HepG2 (cell line): ENCODE results near the gene YPEL4. TPM values are rescaled to one million over a fixed set of nuclear protein-coding genes. Genes with fewer than 3 reads are reported as not detected.

Source experiments
- ARID2 ChIP-seq: sonication (generic); formaldehyde crosslinking; IDR thresholded peaks from 2 replicates; pipeline ENCODE4 v1.8.1; 2022; ENCODE audit warnings: mild to moderate bottlenecking, missing genetic modification reagents, borderline replicate concordance
- ASH2L ChIP-seq: fragments of 300-600, 200-600 bp; sonication (generic); IDR thresholded peaks from 2 replicates; pipeline ENCODE4 v1.7.0; 2017; ENCODE audit warnings: low read depth, mild to moderate bottlenecking, moderate library complexity, mixed read lengths, low read length; ENCODE audit not compliant: insufficient read length
- BHLHE40 ChIP-seq: IDR thresholded peaks from 2 replicates; pipeline ENCODE4 v1.6.1; 2011; ENCODE audit warnings: low read length, improper control_type of control experiment
- CREM ChIP-seq, 2 experiments: sonication (generic) in 1 of 2; formaldehyde crosslinking in 1 of 2; IDR thresholded peaks; 2 replicates each; pipeline versions ENCODE4 v1.4.0 to v1.6.1; 2016 to 2020; ENCODE audit warnings: antibody characterized with exemption in 1 of 2, mild to moderate bottlenecking in 1 of 2, missing genetic modification reagents in 1 of 2
- HMGXB4 ChIP-seq, 2 experiments: sonication (generic) in 1 of 2; formaldehyde crosslinking in 1 of 2; IDR thresholded peaks; 2 replicates each; pipeline versions ENCODE4 v1.4.0 to v1.6.1; 2018 to 2020; ENCODE audit warnings: missing genetic modification reagents in 2 of 2, borderline replicate concordance in 1 of 2, low read depth in 1 of 2, mild to moderate bottlenecking in 1 of 2, missing biosample characterization in 1 of 2
- JUNB ChIP-seq: sonication (generic); formaldehyde crosslinking; IDR thresholded peaks from 2 replicates; pipeline ENCODE4 v1.8.0; 2022; ENCODE audit warnings: missing genetic modification reagents, mild to moderate bottlenecking, borderline replicate concordance
- KDM3A ChIP-seq: IDR thresholded peaks from 2 replicates; pipeline ENCODE4 v1.6.1; 2018; ENCODE audit warnings: low read depth, missing compliant biosample characterization
- MAFF ChIP-seq: IDR thresholded peaks from 2 replicates; pipeline ENCODE4 v1.6.1; 2011; ENCODE audit warnings: low read depth, low read length, improper control_type of control experiment
- PBX2 ChIP-seq: IDR thresholded peaks from 2 replicates; pipeline ENCODE4 v1.6.1; 2016; ENCODE audit warnings: control low read depth
- SRF ChIP-seq: IDR thresholded peaks from 2 replicates; pipeline ENCODE4 v1.6.1; 2011; ENCODE audit warnings: mild to moderate bottlenecking, low read depth, low read length, moderate library complexity
- TRIM24 ChIP-seq: sonication (generic); formaldehyde crosslinking; IDR thresholded peaks from 2 replicates; pipeline ENCODE4 v1.8.0; 2022; ENCODE audit warnings: mild to moderate bottlenecking, missing genetic modification reagents
- ZBTB44 ChIP-seq: sonication (generic); formaldehyde crosslinking; IDR thresholded peaks from 2 replicates; pipeline ENCODE4 v1.4.0; 2020; ENCODE audit warnings: missing genetic modification reagents
- ZFP90 ChIP-seq: sonication (generic); formaldehyde crosslinking; IDR thresholded peaks from 2 replicates; pipeline ENCODE4 v1.8.0; 2022; ENCODE audit warnings: missing genetic modification reagents, mild to moderate bottlenecking, inconsistent platforms, borderline replicate concordance
- ZMYM3 ChIP-seq: sonication (generic); formaldehyde crosslinking; IDR thresholded peaks from 2 replicates; pipeline ENCODE4 v1.5.1; 2020; ENCODE audit warnings: mild to moderate bottlenecking, missing genetic modification reagents
- ZNF17 ChIP-seq: sonication (generic); formaldehyde crosslinking; IDR thresholded peaks from 2 replicates; pipeline ENCODE4 v1.5.0; 2020; ENCODE audit warnings: mild to moderate bottlenecking, missing genetic modification reagents
- ZNF556 ChIP-seq: sonication (generic); formaldehyde crosslinking; IDR thresholded peaks from 2 replicates; pipeline ENCODE4 v1.4.0; 2020; ENCODE audit warnings: mild to moderate bottlenecking, missing genetic modification reagents, borderline replicate concordance
- ZNF644 ChIP-seq: IDR thresholded peaks from 2 replicates; pipeline ENCODE4 v1.6.1; 2016; ENCODE audit warnings: low read depth
- ZNF724P ChIP-seq: sonication (generic); formaldehyde crosslinking; IDR thresholded peaks from 2 replicates; pipeline ENCODE4 v1.8.0; 2022; ENCODE audit warnings: missing genetic modification reagents, borderline replicate concordance
- ZNF747 ChIP-seq: sonication (generic); formaldehyde crosslinking; IDR thresholded peaks from 2 replicates; pipeline ENCODE4 v1.8.1; 2023; ENCODE audit warnings: missing genetic modification reagents, mild to moderate bottlenecking, borderline replicate concordance
- ZSCAN25 ChIP-seq: sonication (generic); formaldehyde crosslinking; IDR thresholded peaks from 2 replicates; pipeline ENCODE4 v1.8.0; 2022; ENCODE audit warnings: mild to moderate bottlenecking, missing genetic modification reagents
- ZSCAN5A ChIP-seq: sonication (generic); formaldehyde crosslinking; IDR thresholded peaks from 2 replicates; pipeline ENCODE4 v1.8.0; 2022; ENCODE audit warnings: mild to moderate bottlenecking, missing genetic modification reagents, borderline replicate concordance
- polyA plus RNA-seq, 8 experiments: library from polyadenylated mRNA; depleted of rRNA in 3 of 8; stranded (reverse) in 7 of 8; unstranded in 1 of 8; fragments of >200 nt; fragmentation: Illumina TruSeq in 4 of 8; extraction: Trizol in 4 of 8; gene quantifications; 2 replicates each; pipeline versions ENCODE4 v1.2.1 to v1.2.3, GENCODE V29; 2011 to 2016; ENCODE audit warnings: low read depth in 4 of 8, missing spikeins in 1 of 8, mixed read lengths in 1 of 8; ENCODE audit not compliant: insufficient read depth in 1 of 8
- total RNA-seq, 5 experiments: library from RNA; depleted of rRNA; stranded (reverse); fragments of >200 nt; fragmentation: Illumina TruSeq; extraction: Trizol; gene quantifications; 2 replicates each; pipeline ENCODE4 v1.2.3, GENCODE V29; 2016; ENCODE audit warnings: low read depth in 1 of 5

The YPEL4 gene
- total and polyA plus RNA-seq, 2 of the 13 experiments (the other 11 are each of a cell fraction or from before 2014, with no cell fraction given), result 0.04 TPM; not detected in 1

GRCh38 chr11:57657194-57658022 is 7.7 kb upstream of the YPEL4 start, which contains the start of gene CLP1 (continued):
- TF ChIP-seq ZBTB44 (CRISPR knock-in tag) (no peak), ZNF644 (no peak), ZFP90 (CRISPR knock-in tag) (no peak), ZNF747 (CRISPR knock-in tag) (peak; percentile 93; the same call in 1 of the 2 replicates), ZNF17 (no peak), ARID2 (CRISPR knock-in tag) (peak; percentile 34; the same call in 1 of the 2 replicates), TRIM24 (no peak), ASH2L (peak; percentile 74), MAFF (0 out of 2 replicates have a peak, but pooled peaks have one; percentile 11), KDM3A (peak; percentile 75; the same call in 1 of the 2 replicates), PBX2 (CRISPR knock-in tag) (no peak), JUNB (CRISPR knock-in tag) (no peak), ZNF724P (CRISPR knock-in tag) (no peak), SRF (no peak), ZMYM3 (CRISPR knock-in tag) (peak; percentile 67; the same call in 1 of the 2 replicates), BHLHE40 (peak; percentile 74), ZNF556 (CRISPR knock-in tag) (peak; percentile 62), ZSCAN5A (CRISPR knock-in tag) (peak; percentile 49; the same call in 1 of the 2 replicates), ZSCAN25 (CRISPR knock-in tag) (peak; percentile 88), HMGXB4 (CRISPR knock-in tag; IDR thresholded peaks at IDR 0.05; ENCODE audit: borderline replicate concordance in 1 of 2, low read depth in 1 of 2) (peak; percentile 18 to 46; a peak in 1 of 4 replicates), CREM (IDR thresholded peaks at IDR 0.05) (peak; percentile 99), CREM (CRISPR knock-in tag; IDR thresholded peaks at IDR 0.05) (0 out of 2 replicates have a peak, but pooled peaks have one; percentile 7)
